Measurements from ENCODE around the gene OGG1. TPM values are rescaled to one million over a fixed set of nuclear protein-coding genes. Genes with fewer than 3 reads are reported as not detected.

Gene OGG1
- total RNA-seq, 1 donor: 25.7 TPM

- no peaks in the 10 kb centered on the region for H4K20me1 ChIP-seq (ENCODE audit: insufficient read depth, low read length)
- H3K9me3 ChIP-seq (ENCODE audit: low read depth, low read length): no peaks in the 10 kb centered on the region
- TF ChIP-seq CTCF (IDR thresholded peaks at IDR 0.05; ENCODE audit: extremely low read depth, low read depth, low read length): peak; percentile 37
- peaks cover 6% of the 10 kb centered on the region for H3K79me2 ChIP-seq (ENCODE audit: insufficient read depth, low read length)
- no peak overlapping the region for H2AFZ ChIP-seq (ENCODE audit: low read length)
- no peak for DNase-seq (ENCODE audit: insufficient read length, low spot score, missing footprints)
- no peak overlapping the region for H3K4me3 ChIP-seq (ENCODE audit: insufficient read depth, low read length)
- no peaks in the 10 kb centered on the region for H3K27me3 ChIP-seq (ENCODE audit: insufficient read depth, low read length)
- H3K27ac ChIP-seq (ENCODE audit: low read depth, low read length): no peak overlapping the region
- H3K4me1 ChIP-seq (ENCODE audit: insufficient read depth, low read length): peaks cover 11% of the 10 kb centered on the region
- no peak overlapping the region for H3K4me2 ChIP-seq (ENCODE audit: insufficient read depth, low read length)
- H3K36me3 ChIP-seq (ENCODE audit: insufficient read depth, low read length): no peaks in the 10 kb centered on the region
Observed at GRCh38 chr3:9727041-9727595, 22.6 kb upstream of the OGG1 start.

- Histone ChIP-seq H3K27ac (ENCODE audit: low read depth, low read length) (no peak overlapping the region), H2AFZ (ENCODE audit: low read length) (no peak overlapping the region), H3K4me3 (ENCODE audit: insufficient read depth, low read length) (no peak overlapping the region), H3K4me2 (ENCODE audit: insufficient read depth, low read length) (no peak overlapping the region), H4K20me1 (ENCODE audit: insufficient read depth, low read length) (peaks cover 4% of the 10 kb centered on the region), H3K9me3 (ENCODE audit: low read depth, low read length) (no peaks in the 10 kb centered on the region), H3K36me3 (ENCODE audit: insufficient read depth, low read length) (no peaks in the 10 kb centered on the region), H3K27me3 (ENCODE audit: insufficient read depth, low read length) (no peaks in the 10 kb centered on the region), H3K4me1 (ENCODE audit: insufficient read depth, low read length) (peaks cover 16% of the 10 kb centered on the region), H3K79me2 (ENCODE audit: insufficient read depth, low read length) (peaks cover 12% of the 10 kb centered on the region)
- no peak for TF ChIP-seq CTCF (IDR thresholded peaks at IDR 0.05; ENCODE audit: extremely low read depth, low read depth, low read length)
- no peak for DNase-seq (ENCODE audit: insufficient read length, low spot score, missing footprints)
Observed at GRCh38 chr3:9727743-9728142, 22.0 kb upstream of the OGG1 start.

DNA sequence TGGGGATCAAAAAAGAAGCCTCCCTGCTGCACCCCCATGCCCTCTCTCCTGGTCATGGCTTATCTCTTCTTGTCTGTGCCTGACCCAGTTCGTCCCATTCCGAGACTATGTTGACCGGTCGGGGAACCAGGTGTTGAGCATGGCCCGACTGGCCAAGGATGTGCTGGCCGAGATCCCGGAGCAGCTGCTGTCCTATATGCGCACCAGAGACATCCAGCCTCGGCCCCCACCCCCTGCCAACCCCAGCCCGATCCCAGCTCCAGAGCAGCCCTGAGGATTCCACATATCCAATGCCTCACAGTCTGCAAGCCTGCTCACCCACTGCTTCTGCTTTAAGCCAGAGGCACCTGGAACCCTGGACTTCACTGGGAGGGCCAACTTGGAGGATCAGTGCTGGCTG lies 20.3 kb upstream of the OGG1 start:
- Histone ChIP-seq H3K27ac (ENCODE audit: low read depth, low read length) (no peak overlapping the region), H4K20me1 (ENCODE audit: insufficient read depth, low read length) (peaks cover 21% of the 10 kb centered on the region), H3K36me3 (ENCODE audit: insufficient read depth, low read length) (peaks cover 4% of the 10 kb centered on the region), H3K4me2 (ENCODE audit: insufficient read depth, low read length) (no peak overlapping the region), H3K4me1 (ENCODE audit: insufficient read depth, low read length) (peaks cover 21% of the 10 kb centered on the region), H3K9me3 (ENCODE audit: low read depth, low read length) (no peaks in the 10 kb centered on the region), H2AFZ (ENCODE audit: low read length) (no peak overlapping the region), H3K79me2 (ENCODE audit: insufficient read depth, low read length) (peaks cover 29% of the 10 kb centered on the region), H3K27me3 (ENCODE audit: insufficient read depth, low read length) (no peaks in the 10 kb centered on the region), H3K4me3 (ENCODE audit: insufficient read depth, low read length) (no peak overlapping the region)
- DNase-seq (ENCODE audit: insufficient read length, low spot score, missing footprints): no peak
- TF ChIP-seq CTCF (IDR thresholded peaks at IDR 0.05; ENCODE audit: extremely low read depth, low read depth, low read length): no peak

DNA sequence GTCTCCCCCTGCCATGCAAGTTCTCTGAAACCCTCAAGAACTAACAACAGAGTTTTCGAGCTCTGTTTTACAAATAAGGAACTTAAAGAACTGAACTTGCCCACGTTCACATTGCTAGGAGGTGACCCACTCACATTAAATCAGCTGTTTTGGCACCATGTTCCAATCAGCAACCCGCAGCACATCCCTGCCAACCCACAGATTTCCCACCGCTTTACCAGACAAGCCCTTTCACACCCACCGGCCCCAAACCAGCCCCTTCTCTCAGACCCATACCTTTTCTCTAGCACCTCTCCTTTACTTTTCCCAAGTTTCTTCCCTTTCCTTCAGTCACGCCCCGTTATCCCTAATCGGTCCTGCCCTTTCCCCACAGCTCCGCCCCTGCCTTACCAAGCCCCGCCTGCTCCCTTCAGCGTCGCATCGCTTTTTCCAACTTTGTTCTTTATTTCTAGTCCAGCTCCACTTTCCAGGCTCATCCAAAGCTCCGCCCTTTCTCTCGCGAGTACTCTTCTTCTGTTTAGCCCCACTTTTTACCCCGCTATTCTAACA lies 19.0 kb upstream of the OGG1 start:
- Histone ChIP-seq H2AFZ (ENCODE audit: low read length) (peak overlapping the region; percentile 96), H3K36me3 (ENCODE audit: insufficient read depth, low read length) (peaks cover 16% of the 10 kb centered on the region), H3K4me3 (ENCODE audit: insufficient read depth, low read length) (peak overlapping the region; percentile 91), H3K4me1 (ENCODE audit: insufficient read depth, low read length) (peaks cover 21% of the 10 kb centered on the region), H3K27me3 (ENCODE audit: insufficient read depth, low read length) (no peaks in the 10 kb centered on the region), H4K20me1 (ENCODE audit: insufficient read depth, low read length) (peaks cover 24% of the 10 kb centered on the region), H3K79me2 (ENCODE audit: insufficient read depth, low read length) (peaks cover 41% of the 10 kb centered on the region), H3K9me3 (ENCODE audit: low read depth, low read length) (no peaks in the 10 kb centered on the region), H3K27ac (ENCODE audit: low read depth, low read length) (peak overlapping the region; percentile 74), H3K4me2 (ENCODE audit: insufficient read depth, low read length) (peak overlapping the region; percentile 97)
- TF ChIP-seq CTCF (IDR thresholded peaks at IDR 0.05; ENCODE audit: extremely low read depth, low read depth, low read length): no peak
- DNase-seq (ENCODE audit: insufficient read length, low spot score, missing footprints): no peak
